Tibial nerve (tissue), 4 donors: ENCODE measurements around the gene COL11A2. TPM values are rescaled to one million over a fixed set of nuclear protein-coding genes. Genes with fewer than 3 reads are reported as not detected.

Source experiments
- DNase-seq, 2 donors: peaks; one replicate each; pipeline ENCODE4 v3.0.0-alpha.2; 2019; ENCODE audit warnings: low spot score in 2 of 2
- H3K27ac ChIP-seq, 4 donors: fragments of 200-600 bp; sonication (generic) in 3 of 4; one replicate each; pipeline ENCODE4 v1.5.1; 2017 to 2019; ENCODE audit warnings: mild to moderate bottlenecking in 1 of 4
- H3K27me3 ChIP-seq, 2 donors: fragments of 200-600 bp; sonication (generic) in 1 of 2; one replicate each; pipeline versions ENCODE4 v1.5.1 to v1.6.0; 2017 to 2019
- H3K36me3 ChIP-seq, 3 donors: fragments of 200-600 bp; sonication (generic); one replicate each; pipeline ENCODE4 v1.5.1; 2018 to 2019
- H3K4me1 ChIP-seq, 4 donors: fragments of 200-600 bp; sonication (generic) in 3 of 4; one replicate each; pipeline ENCODE4 v1.5.1; 2017 to 2019
- H3K4me3 ChIP-seq, 4 donors: fragments of 200-600 bp; sonication (generic) in 3 of 4; one replicate each; pipeline ENCODE4 v1.5.1; 2017 to 2019; ENCODE audit warnings: mild to moderate bottlenecking in 1 of 4, moderate library complexity in 1 of 4
- H3K9me3 ChIP-seq, 4 donors: fragments of 200-600 bp; sonication (generic) in 3 of 4; one replicate each; pipeline ENCODE4 v1.5.1; 2017 to 2019
- EP300 ChIP-seq, 2 donors: sonication (generic); formaldehyde crosslinking; IDR thresholded peaks; one replicate each; pipeline ENCODE4 v1.6.1; 2017; ENCODE audit warnings: antibody characterized with exemption in 2 of 2, mild to moderate bottlenecking in 1 of 2
- POLR2A ChIP-seq, 2 donors: fragments of 450-650 bp; IDR thresholded peaks; one replicate each; pipeline ENCODE4 v1.6.1; 2017; ENCODE audit warnings: antibody characterized with exemption in 2 of 2, mild to moderate bottlenecking in 2 of 2, moderate library complexity in 2 of 2
- WGBS, 2 donors: methylation state at CpG; one replicate each; pipeline ENCODE4 v1.1.5; 2018; 5-methylcytosine and 5-hydroxymethylcytosine counted together
- total RNA-seq, 4 donors: library from RNA; depleted of rRNA; stranded (reverse); fragments of >200 nt; gene quantifications; one replicate each; pipeline ENCODE4 v1.1.0, GENCODE V29; 2016
- TF ChIP-seq, protein P1 (sequence below), 5 experiments: fragments of 200-600 bp in 3 of 5; fragments of 450-650 bp in 2 of 5; sonication (generic) in 3 of 5; IDR thresholded peaks; one replicate each; pipeline ENCODE4 v1.5.1; 2016 to 2019; ENCODE audit warnings: antibody characterized with exemption in 5 of 5, mild to moderate bottlenecking in 3 of 5, moderate library complexity in 2 of 5

COL11A2 gene
- total RNA-seq, 4 donors from 2014 or later: 1.5 to 4.3 (median 2.9) TPM

DNA sequence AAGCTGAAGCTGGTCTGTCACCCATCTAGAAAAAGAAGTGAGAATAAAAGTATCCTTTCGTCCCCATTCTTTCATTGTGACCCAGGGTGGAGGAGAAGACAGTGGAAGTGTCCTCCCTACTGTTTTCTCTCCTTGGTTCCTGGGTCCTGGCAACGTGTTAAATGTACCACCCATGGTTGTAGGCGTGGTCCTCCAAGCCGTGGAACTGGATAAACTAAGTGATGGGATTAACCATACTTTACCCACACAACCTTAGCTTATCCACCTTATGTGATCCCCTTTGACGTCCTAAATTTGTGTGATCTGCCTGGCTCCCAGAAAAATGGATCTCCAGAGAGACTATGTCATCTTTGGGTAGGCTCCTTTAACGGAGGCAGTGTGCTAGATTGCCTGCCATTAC is 69.1 kb downstream of the COL11A2 start:
- no peak overlapping the region for H3K27ac ChIP-seq
- no peaks in the 10 kb centered on the region for H3K4me1 ChIP-seq
- no peaks in the 10 kb centered on the region for H3K36me3 ChIP-seq
- 77 to 89% methylated on average over 6 of the region's 6 CpGs for WGBS, 2 donors
- peaks cover 0 to 3% of the 10 kb centered on the region in 2 donors for H3K27me3 ChIP-seq
- TF ChIP-seq EP300 (IDR thresholded peaks at IDR 0.05): no peak
- TF ChIP-seq, protein P1, sequence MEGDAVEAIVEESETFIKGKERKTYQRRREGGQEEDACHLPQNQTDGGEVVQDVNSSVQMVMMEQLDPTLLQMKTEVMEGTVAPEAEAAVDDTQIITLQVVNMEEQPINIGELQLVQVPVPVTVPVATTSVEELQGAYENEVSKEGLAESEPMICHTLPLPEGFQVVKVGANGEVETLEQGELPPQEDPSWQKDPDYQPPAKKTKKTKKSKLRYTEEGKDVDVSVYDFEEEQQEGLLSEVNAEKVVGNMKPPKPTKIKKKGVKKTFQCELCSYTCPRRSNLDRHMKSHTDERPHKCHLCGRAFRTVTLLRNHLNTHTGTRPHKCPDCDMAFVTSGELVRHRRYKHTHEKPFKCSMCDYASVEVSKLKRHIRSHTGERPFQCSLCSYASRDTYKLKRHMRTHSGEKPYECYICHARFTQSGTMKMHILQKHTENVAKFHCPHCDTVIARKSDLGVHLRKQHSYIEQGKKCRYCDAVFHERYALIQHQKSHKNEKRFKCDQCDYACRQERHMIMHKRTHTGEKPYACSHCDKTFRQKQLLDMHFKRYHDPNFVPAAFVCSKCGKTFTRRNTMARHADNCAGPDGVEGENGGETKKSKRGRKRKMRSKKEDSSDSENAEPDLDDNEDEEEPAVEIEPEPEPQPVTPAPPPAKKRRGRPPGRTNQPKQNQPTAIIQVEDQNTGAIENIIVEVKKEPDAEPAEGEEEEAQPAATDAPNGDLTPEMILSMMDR (IDR thresholded peaks at IDR 0.05): no peak
- TF ChIP-seq POLR2A (IDR thresholded peaks at IDR 0.05): no peak
- H3K4me3 ChIP-seq: no peak overlapping the region
- no peak for DNase-seq
- peaks cover 0 to 8% (median 0%) of the 10 kb centered on the region in 4 donors for H3K9me3 ChIP-seq

DNA sequence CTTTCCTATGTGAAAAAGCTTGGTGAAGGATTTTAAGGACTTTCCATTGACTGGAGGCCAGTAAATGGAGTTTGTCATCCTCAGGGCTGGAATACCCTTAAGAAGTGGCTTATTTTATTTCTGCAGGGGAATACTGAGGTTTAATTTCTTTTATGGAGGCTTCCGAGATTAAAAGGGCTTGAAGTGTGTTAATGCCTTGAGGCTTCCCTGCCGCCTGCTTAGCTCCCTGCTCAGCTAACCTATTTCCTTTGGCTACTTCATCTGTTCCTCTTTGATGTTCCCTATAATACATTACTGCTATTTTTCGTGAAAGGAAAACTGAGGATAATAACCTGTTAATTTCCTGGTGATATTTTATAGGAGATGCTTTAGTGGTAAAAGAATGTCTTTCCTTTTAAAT is 72.3 kb downstream of the COL11A2 start:
- TF ChIP-seq, protein P1 (IDR thresholded peaks at IDR 0.05): no peak
- TF ChIP-seq EP300 (IDR thresholded peaks at IDR 0.05) (no peak), POLR2A (IDR thresholded peaks at IDR 0.05) (no peak)

DNA sequence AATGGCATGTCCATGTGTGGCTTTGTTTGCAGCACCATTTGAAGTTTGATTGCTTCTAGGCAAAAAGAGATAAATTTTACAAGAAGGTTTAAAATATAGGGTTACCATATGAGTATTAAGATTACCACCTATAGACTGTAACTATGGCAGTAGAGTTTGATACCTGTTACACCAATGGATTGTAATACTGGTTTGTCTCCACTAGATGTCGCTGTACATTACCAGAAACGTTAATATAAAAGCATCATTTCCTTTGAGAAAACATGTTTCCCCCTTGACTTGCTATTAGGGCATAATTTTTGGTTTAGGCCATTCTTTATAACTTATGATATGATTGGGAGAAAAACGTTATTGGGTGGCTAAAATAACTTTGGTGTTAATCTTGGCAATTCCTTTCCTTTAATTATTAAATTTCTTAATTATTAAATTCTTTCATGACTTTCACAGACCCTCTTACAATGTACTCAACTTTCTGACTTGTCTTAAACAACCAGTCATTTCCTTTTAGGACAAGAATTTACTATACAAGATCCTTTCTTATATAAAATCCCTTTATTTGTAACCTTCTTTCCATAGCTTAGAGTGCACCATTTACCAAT is 73.6 kb downstream of the COL11A2 start:
- H3K36me3 ChIP-seq: no peaks in the 10 kb centered on the region
- DNase-seq: peak in 1 of 2 donors; percentile 73
- peaks cover 0 to under 1% (median 0%) of the 10 kb centered on the region in 4 donors for H3K9me3 ChIP-seq
- H3K27me3 ChIP-seq: peaks cover 0 to 38% of the 10 kb centered on the region in 2 donors
- TF ChIP-seq, protein P1 (IDR thresholded peaks at IDR 0.05): peak; percentile 77 to 86 (median 82)
- no peak for TF ChIP-seq POLR2A (IDR thresholded peaks at IDR 0.05)
- TF ChIP-seq EP300 (IDR thresholded peaks at IDR 0.05): no peak
- H3K4me3 ChIP-seq: no peak overlapping the region
- no peak overlapping the region for H3K27ac ChIP-seq
- peaks cover 0 to 7% (median 2%) of the 10 kb centered on the region in 4 donors for H3K4me1 ChIP-seq
- WGBS, 2 donors: 0% methylated on average over 3 of the region's 3 CpGs

More for the DNA sequence above, 72.3 kb downstream of the COL11A2 start:
- no peak overlapping the region for H3K27ac ChIP-seq
- no peak overlapping the region for H3K4me3 ChIP-seq
- H3K4me1 ChIP-seq: peaks cover 0 to 7% (median 0%) of the 10 kb centered on the region in 4 donors
- 36 to 42% methylated on average over 3 of the region's 3 CpGs for whole genome bisulfite sequencing, 2 donors
- H3K9me3 ChIP-seq: peaks cover 0 to 8% (median 0%) of the 10 kb centered on the region in 4 donors
- H3K36me3 ChIP-seq: no peaks in the 10 kb centered on the region
- peaks cover 0 to 26% of the 10 kb centered on the region in 2 donors for H3K27me3 ChIP-seq
- DNase-seq: no peak

DNA sequence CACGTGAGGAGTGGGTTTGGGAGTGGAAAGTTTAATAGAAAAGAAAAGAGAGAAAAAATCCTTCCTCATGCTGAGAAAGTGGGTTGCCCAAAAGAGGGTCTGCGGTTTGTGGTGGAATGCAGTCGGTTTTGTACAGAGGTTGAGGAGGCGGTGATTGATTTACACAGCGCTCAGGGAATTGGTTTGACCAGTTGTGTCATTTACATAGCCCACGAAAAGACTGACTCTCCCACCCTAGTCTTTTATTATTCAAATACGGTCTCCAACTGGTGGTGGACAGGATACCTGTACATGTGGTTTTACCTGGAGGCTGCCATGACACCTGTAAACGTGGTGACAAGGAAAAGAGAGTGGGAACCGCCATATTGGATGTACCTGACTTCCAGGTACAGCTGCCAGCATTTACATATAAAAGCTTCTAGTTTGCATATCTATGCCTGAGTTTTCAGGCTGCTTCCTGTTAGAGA is 74.4 kb downstream of the COL11A2 start:
- 15 to 17% methylated on average over 9 of the region's 9 CpGs for WGBS, 2 donors
- no peaks in the 10 kb centered on the region for H3K36me3 ChIP-seq
- no peak overlapping the region for H3K27ac ChIP-seq
- H3K4me3 ChIP-seq: no peak overlapping the region
- H3K9me3 ChIP-seq: no peaks in the 10 kb centered on the region
- H3K27me3 ChIP-seq: peaks cover 0 to 44% of the 10 kb centered on the region in 2 donors
- TF ChIP-seq EP300 (IDR thresholded peaks at IDR 0.05): no peak
- TF ChIP-seq POLR2A (IDR thresholded peaks at IDR 0.05): no peak
- TF ChIP-seq, protein P1 (IDR thresholded peaks at IDR 0.05): no peak
- H3K4me1 ChIP-seq: peaks cover 0 to 7% (median 2%) of the 10 kb centered on the region in 4 donors
- DNase-seq: no peak
